Measurements from ENCODE around the gene OSBPL7.

DNA sequence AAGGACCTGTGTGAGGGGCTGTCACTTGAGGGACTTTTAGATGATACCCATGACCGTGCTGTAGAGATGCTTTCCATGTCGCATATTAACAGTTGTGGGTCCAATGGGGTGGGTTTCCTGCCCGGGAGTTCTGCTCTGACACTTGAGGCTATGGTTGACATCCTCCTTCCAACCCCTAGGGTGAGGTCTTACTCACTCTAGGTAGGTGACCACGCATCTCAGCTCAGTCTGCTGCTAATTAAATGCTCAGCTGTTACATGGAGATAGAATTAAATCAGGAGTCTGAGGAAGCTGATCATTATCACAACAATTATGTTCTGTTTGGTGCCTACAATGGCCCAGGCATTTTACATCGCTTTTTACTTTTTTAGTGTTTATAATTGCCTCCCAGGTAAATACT, 40.2 kb downstream of the OSBPL7 start:
- TF ChIP-seq POLR2AphosphoS5 (IDR thresholded peaks at IDR 0.05; ENCODE audit: low read depth, low read length) (no peak), SIN3A (IDR thresholded peaks at IDR 0.05; ENCODE audit: borderline replicate concordance, insufficient read depth, low read depth, low read length) (no peak), TCF7L2 (IDR thresholded peaks at IDR 0.05; ENCODE audit: low read depth, low read length) (no peak)
- TF ChIP-seq, protein P1, sequence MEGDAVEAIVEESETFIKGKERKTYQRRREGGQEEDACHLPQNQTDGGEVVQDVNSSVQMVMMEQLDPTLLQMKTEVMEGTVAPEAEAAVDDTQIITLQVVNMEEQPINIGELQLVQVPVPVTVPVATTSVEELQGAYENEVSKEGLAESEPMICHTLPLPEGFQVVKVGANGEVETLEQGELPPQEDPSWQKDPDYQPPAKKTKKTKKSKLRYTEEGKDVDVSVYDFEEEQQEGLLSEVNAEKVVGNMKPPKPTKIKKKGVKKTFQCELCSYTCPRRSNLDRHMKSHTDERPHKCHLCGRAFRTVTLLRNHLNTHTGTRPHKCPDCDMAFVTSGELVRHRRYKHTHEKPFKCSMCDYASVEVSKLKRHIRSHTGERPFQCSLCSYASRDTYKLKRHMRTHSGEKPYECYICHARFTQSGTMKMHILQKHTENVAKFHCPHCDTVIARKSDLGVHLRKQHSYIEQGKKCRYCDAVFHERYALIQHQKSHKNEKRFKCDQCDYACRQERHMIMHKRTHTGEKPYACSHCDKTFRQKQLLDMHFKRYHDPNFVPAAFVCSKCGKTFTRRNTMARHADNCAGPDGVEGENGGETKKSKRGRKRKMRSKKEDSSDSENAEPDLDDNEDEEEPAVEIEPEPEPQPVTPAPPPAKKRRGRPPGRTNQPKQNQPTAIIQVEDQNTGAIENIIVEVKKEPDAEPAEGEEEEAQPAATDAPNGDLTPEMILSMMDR (IDR thresholded peaks at IDR 0.05), result no peak
- TF ChIP-seq, protein P2, sequence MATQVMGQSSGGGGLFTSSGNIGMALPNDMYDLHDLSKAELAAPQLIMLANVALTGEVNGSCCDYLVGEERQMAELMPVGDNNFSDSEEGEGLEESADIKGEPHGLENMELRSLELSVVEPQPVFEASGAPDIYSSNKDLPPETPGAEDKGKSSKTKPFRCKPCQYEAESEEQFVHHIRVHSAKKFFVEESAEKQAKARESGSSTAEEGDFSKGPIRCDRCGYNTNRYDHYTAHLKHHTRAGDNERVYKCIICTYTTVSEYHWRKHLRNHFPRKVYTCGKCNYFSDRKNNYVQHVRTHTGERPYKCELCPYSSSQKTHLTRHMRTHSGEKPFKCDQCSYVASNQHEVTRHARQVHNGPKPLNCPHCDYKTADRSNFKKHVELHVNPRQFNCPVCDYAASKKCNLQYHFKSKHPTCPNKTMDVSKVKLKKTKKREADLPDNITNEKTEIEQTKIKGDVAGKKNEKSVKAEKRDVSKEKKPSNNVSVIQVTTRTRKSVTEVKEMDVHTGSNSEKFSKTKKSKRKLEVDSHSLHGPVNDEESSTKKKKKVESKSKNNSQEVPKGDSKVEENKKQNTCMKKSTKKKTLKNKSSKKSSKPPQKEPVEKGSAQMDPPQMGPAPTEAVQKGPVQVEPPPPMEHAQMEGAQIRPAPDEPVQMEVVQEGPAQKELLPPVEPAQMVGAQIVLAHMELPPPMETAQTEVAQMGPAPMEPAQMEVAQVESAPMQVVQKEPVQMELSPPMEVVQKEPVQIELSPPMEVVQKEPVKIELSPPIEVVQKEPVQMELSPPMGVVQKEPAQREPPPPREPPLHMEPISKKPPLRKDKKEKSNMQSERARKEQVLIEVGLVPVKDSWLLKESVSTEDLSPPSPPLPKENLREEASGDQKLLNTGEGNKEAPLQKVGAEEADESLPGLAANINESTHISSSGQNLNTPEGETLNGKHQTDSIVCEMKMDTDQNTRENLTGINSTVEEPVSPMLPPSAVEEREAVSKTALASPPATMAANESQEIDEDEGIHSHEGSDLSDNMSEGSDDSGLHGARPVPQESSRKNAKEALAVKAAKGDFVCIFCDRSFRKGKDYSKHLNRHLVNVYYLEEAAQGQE (IDR thresholded peaks at IDR 0.05; ENCODE audit: insufficient read depth in 1 of 2, low read depth in 2 of 2, low read length in 1 of 2), result no peak

Measured in Panc1 (cell line).